Ovary (tissue), 9 donors: ENCODE data around the gene LAMP2. TPM values are rescaled to one million over a fixed set of nuclear protein-coding genes. Genes with fewer than 3 reads are reported as not detected.

ENCODE experiments used
- DNase-seq, 5 donors: peaks; one replicate each; pipeline ENCODE4 v3.0.0-alpha.2; 2019 to 2020
- H3K27ac ChIP-seq, 2 donors: fragments of 200-600 bp; one replicate each; pipeline versions ENCODE4 v1.5.1 to v1.8.0; 2019 to 2022
- H3K27me3 ChIP-seq: fragments of 200-600 bp; one replicate; pipeline ENCODE4 v1.8.0; 2022
- H3K36me3 ChIP-seq: fragments of 200-600 bp; sonication (generic); one replicate; pipeline ENCODE4 v1.5.1; 2019
- H3K4me1 ChIP-seq: one replicate; pipeline ENCODE4 v1.8.1; 2013; ENCODE audit warnings: mild to moderate bottlenecking, moderate library complexity; ENCODE audit not compliant: insufficient read depth
- H3K4me3 ChIP-seq: fragments of 200-600 bp; sonication (generic); one replicate; pipeline ENCODE4 v1.5.1; 2017
- H3K9me3 ChIP-seq, 2 donors: fragments of 200-600 bp in 1 of 2; sonication (generic) in 1 of 2; one replicate each; pipeline versions ENCODE4 v1.5.1 to v1.8.1; 2013 to 2019; ENCODE audit warnings: mild to moderate bottlenecking in 1 of 2, moderate library complexity in 1 of 2
- CTCF ChIP-seq, 3 donors: fragments of 450-650 bp in 2 of 3; fragments of 200-600 bp in 1 of 3; IDR thresholded peaks; one replicate each; pipeline versions ENCODE4 v1.5.1 to v1.8.0; 2016 to 2022; ENCODE audit warnings: antibody characterized with exemption in 3 of 3, mild to moderate bottlenecking in 1 of 3
- EP300 ChIP-seq: sonication (generic); formaldehyde crosslinking; IDR thresholded peaks from one replicate; pipeline ENCODE4 v1.6.1; 2017; ENCODE audit warnings: antibody characterized with exemption
- POLR2A ChIP-seq: fragments of 450-650 bp; IDR thresholded peaks from one replicate; pipeline ENCODE4 v1.6.1; 2017; ENCODE audit warnings: antibody characterized with exemption, mild to moderate bottlenecking, moderate library complexity
- WGBS, 3 donors: extraction: QIAGEN DNeasy Blood & Tissue Kit in 1 of 3; methylation state at CpG; one replicate each; pipeline versions ENCODE4 v1.1.5 to v1.1.7; 2013 to 2017; 5-methylcytosine and 5-hydroxymethylcytosine counted together
- intact Hi-C, 4 donors: fragments of 100-400 bp; cut with DNase I; formaldehyde crosslinking; loops; one replicate each; pipeline versions ENCODE4 v1.11.0 to v1.15.1; 2022 to 2023
- polyA plus RNA-seq, 2 donors: library from polyadenylated mRNA; stranded (reverse); fragments of 200-250 nt in 1 of 2; fragments of 350-450 nt in 1 of 2; fragmentation: Illumina TruSeq in 1 of 2; extraction: RNeasy Lipid Tissue Mini Kit (QIAGEN cat#74804) in 1 of 2; gene quantifications; one replicate each; pipeline ENCODE4 v1.2.3, GENCODE V29; 2013 to 2014
- total RNA-seq, 7 donors: library from RNA; depleted of rRNA in 2 of 7; stranded (reverse); fragments of >200 nt in 2 of 7; fragmentation: NEBNext Ultra II Directional in 3 of 7; extraction: Animal tissue kit (Norgen Biotek cat#: 25700) in 3 of 7; gene quantifications; one replicate each; pipeline versions ENCODE4 v1.1.0 to v1.2.4, GENCODE V29; 2016 to 2023
- donor health status: DM: no; HTN: no; CAD: no; lungs with moderate emphysema.
- donor health status: DM: no; HTN: no; CAD: no.
- donor health status: Bipolar disorder and iron deficiency.
- donor health status: DM: yes; HTN: yes; CAD: no.
- donor health status: DM: no; HTN: no; CAD: no.
- donor health status: DM: yes; HTN: yes; CAD: no.

Gene LAMP2
- total and polyA plus RNA-seq, 9 donors = 55.2 to 170 (median 87.3) TPM

GRCh38 chrX:120456973-120457372 is 12.1 kb downstream of the LAMP2 start:
- intact Hi-C loops = no loop called here
- H3K27me3 ChIP-seq = no peaks in the 10 kb centered on the region
- no peaks in the 10 kb centered on the region for H3K36me3 ChIP-seq
- no peaks in the 10 kb centered on the region for H3K9me3 ChIP-seq
- no peak for TF ChIP-seq CTCF (IDR thresholded peaks at IDR 0.05)
- TF ChIP-seq POLR2A = no peak
- no peak for TF ChIP-seq EP300
- no peak overlapping the region for H3K4me3 ChIP-seq
- DNase-seq = no peak
- H3K4me1 ChIP-seq = peaks cover 2% of the 10 kb centered on the region
- no peak overlapping the region for H3K27ac ChIP-seq
- WGBS, 3 donors = 41 to 44% (median 42%) methylated on average over 4 of the region's 4 CpGs

GRCh38 chrX:120453985-120454384 is 15.1 kb downstream of the LAMP2 start:
- H3K4me3 ChIP-seq = no peak overlapping the region
- no peaks in the 10 kb centered on the region for H3K4me1 ChIP-seq
- H3K9me3 ChIP-seq = no peaks in the 10 kb centered on the region
- H3K27me3 ChIP-seq = no peaks in the 10 kb centered on the region
- DNase-seq = no peak
- no peak overlapping the region for H3K27ac ChIP-seq
- no peak for TF ChIP-seq EP300
- no peak for TF ChIP-seq POLR2A
- TF ChIP-seq CTCF (IDR thresholded peaks at IDR 0.05) = no peak
- H3K36me3 ChIP-seq = no peaks in the 10 kb centered on the region
- WGBS, 3 donors = 65 to 74% (median 74%) methylated on average over 5 of the region's 5 CpGs
- intact Hi-C loops = no loop called here

- 16 to 26% (median 23%) methylated on average over 3 of the region's 3 CpGs for WGBS, 3 donors
- Histone ChIP-seq H3K27me3 (no peaks in the 10 kb centered on the region), H3K9me3 (no peaks in the 10 kb centered on the region), H3K4me3 (no peak overlapping the region), H3K4me1 (no peaks in the 10 kb centered on the region), H3K36me3 (no peaks in the 10 kb centered on the region), H3K27ac (no peak overlapping the region)
- peak in 1 of 5 donors; percentile 23 for DNase-seq
- no peak for TF ChIP-seq EP300
- TF ChIP-seq POLR2A = no peak
- TF ChIP-seq CTCF (IDR thresholded peaks at IDR 0.05) = peak in 1 of 3 donors; percentile 14
- intact Hi-C loops = no loop called here
Observed at GRCh38 chrX:120452131-120452530, 17.0 kb downstream of the LAMP2 start.

- DNase-seq = no peak
- 53 to 57% (median 56%) methylated on average over 3 of the region's 3 CpGs for WGBS, 3 donors
- Histone ChIP-seq H3K4me3 (no peak overlapping the region), H3K4me1 (no peaks in the 10 kb centered on the region), H3K9me3 (no peaks in the 10 kb centered on the region), H3K27me3 (no peaks in the 10 kb centered on the region), H3K27ac (no peak overlapping the region), H3K36me3 (no peaks in the 10 kb centered on the region)
- TF ChIP-seq POLR2A (no peak), EP300 (no peak), CTCF (IDR thresholded peaks at IDR 0.05) (no peak)
- intact Hi-C loops = no loop called here
Observed at GRCh38 chrX:120450163-120450562, 18.9 kb downstream of the LAMP2 start.

GRCh38 chrX:120446498-120446897 is 22.6 kb downstream of the LAMP2 start:
- whole genome bisulfite sequencing, 3 donors = 46 to 57% (median 49%) methylated on average over 8 of the region's 8 CpGs
- no peaks in the 10 kb centered on the region for H3K27me3 ChIP-seq
- no peak overlapping the region for H3K4me3 ChIP-seq
- no peaks in the 10 kb centered on the region for H3K36me3 ChIP-seq
- TF ChIP-seq POLR2A (no peak), CTCF (IDR thresholded peaks at IDR 0.05) (no peak), EP300 (no peak)
- no peak overlapping the region for H3K27ac ChIP-seq
- intact Hi-C loops = no loop called here
- no peak for DNase-seq
- no peaks in the 10 kb centered on the region for H3K4me1 ChIP-seq
- no peaks in the 10 kb centered on the region for H3K9me3 ChIP-seq
